NCI-H524 (cell line): ENCODE results near the gene RIBC2.
"Not testable (repeated sequence)": the region's sequence is repeated elsewhere in the genome, so short reads cannot be mapped to it uniquely, and the experiment has no call there.

ENCODE experiments used
- DNase-seq, 2 experiments: peaks; one replicate each; lab custom pipeline; 2025; lab: John Stamatoyannopoulos, UW

The RIBC2 gene

DNA sequence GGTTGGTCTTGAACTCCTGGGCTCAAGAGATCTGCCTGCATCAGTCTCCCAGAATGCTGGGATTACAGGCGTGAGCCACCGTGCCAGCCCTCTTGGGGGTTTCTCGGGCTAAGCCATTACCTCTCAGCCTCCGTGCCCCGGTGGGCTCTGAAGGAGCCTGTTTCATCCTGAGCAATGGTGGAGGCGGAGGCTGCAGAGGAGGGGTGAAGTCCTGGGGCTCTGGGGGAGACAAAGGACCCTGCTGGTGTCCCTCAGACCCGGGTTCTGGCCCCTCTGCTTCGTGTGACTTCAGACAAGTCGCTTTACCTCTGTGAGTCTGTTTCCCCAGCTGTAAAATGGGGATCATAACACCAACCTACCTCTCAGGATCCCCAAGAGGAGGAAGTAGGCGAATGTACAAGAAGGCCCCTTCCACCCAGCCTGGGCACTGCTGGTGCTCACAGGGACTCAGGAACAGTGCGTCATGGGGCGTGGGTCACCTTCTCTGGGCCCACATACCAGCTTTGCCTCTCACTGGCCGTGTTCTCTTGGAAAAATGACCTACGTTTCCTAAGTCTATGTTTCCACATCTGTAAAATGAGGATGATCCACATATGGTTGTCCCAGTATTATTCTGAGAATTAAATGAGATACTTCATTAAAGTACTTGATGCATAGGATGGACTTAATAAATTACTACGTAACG, 36.8 kb downstream of the RIBC2 start:
- no peak for DNase-seq

DNA sequence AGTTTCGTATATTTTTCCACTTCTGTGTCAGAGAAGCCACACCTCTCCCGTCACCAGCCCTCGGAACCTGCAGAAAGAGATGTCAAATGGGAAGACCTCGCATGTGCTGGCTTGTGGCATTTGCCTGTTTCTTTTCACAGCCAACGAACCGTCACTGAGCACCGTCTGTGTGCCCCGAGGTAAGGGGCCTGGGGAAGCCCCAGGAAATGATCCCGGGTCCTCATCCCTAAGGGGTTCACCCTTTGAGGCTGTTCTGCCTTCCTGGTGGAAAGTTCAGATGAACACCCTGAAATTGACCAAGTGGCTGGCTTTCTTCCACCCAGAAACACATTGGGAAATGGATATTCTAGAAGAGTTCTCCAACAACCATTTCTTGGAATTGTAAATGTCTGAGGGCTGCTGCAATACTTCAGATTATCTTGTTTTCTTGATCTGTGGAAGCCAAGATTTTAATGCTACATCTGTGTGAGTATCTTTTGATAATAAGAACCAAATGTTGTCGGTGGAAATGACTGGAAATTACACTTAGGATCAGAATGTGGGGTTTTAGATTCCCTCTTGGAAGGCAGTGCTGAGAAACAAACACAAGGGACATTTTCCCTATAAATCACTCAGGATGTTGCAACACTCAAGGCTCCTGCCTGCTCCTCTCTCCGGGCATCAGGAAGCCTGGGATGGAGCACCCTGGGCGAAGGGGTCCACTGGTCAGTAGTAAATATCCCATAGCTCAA, 37.6 kb downstream of the RIBC2 start:
- no peak for DNase-seq

DNA sequence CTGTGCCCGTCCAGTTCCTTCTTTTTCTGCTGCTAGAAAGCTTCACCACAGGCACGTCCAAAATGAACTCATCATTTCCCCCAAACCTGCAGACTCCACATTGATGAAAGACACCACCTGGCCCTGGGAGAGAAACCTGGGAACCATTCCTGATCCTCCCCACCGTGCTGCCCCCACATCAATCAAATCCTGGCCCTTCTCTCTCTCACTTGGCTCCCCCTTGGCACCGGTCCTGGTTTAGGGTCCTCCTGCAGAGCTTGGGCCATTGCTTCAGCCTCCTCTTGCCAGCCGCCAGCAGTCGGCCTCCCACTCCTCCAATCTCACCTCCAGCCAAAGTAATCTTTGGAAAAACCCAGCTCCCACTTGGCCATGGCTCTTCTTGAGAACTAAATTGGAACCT, 38.5 kb downstream of the RIBC2 start:
- no peak for DNase-seq

DNA sequence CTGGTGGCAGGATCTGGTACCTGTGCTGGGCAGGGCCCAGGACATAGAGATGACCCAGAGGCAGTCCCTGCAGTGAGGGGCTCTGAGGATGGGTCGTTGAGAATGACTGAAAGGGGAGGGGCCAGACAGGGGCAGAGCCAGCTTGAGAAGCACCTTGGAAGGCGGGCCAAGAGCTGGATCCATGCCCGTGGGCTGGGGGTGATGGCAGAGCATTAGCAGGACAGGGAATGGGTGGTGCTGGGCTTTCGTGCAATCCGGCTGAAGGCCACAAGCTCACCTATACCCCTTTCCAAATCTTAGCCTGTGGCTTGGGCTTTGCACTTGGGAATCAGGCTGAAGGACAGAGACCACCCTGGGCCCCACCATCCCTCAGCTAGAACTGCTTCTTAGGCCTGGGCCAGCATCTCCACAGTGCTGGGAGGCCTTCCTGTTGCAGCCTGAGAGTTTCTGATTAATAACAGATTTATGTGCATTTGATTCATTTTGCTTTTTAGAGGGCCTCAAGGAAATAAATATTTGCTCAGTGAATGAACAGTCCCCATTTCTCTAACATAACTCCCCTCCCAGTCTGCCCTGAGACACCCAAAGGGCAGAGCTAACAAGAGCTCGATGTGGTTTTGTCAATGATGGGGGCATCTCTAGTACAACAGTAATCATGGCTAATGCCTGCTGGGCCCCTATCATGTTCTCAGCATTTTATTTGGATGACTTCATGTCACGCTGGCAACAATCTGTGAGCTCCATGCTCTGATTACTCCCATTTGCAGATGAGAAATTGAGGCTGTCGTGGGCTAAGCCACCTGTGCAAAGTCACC, 39.3 kb downstream of the RIBC2 start:
- DNase-seq, result no peak

DNA sequence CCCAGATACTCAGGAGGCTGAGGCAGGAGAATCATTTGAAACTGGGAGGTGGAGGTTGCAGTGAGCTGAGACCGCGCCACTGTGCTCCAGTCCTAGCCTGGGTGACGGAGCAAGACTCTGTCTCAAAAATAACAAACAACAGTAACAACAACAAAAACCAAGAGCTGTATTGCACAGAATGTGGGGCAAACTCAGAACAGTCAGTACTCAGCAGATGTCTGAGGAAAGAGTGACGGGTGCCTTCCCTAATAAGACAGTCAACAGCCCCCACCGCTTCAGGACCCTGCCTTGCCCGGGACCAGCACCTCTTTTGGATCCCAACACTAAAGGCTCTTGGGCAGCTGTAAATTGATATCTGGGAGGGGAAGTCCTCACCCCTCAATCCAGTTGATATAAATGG, 40.3 kb downstream of the RIBC2 start:
- DNase-seq, result no peak

DNA sequence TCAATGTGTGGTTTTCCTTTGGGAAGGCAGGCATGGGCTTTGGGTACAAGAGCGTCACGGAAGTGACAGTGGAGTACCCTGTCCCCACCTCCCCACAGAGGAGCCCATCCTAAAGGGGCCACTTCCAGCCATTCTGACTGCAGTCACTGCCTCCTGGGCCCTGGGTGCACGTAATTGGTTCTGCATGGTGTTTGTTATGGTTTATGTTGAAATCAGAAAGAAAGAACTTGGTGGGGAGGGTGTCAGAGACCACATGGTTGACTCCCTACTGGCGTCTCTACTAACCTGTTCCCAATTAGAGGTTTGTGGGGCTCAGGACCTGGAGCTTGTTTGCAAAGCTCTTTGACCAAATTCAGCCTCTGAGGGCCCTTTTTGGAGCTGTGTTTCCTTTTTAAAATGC, 40.8 kb downstream of the RIBC2 start:
- DNase-seq, result no peak

DNA sequence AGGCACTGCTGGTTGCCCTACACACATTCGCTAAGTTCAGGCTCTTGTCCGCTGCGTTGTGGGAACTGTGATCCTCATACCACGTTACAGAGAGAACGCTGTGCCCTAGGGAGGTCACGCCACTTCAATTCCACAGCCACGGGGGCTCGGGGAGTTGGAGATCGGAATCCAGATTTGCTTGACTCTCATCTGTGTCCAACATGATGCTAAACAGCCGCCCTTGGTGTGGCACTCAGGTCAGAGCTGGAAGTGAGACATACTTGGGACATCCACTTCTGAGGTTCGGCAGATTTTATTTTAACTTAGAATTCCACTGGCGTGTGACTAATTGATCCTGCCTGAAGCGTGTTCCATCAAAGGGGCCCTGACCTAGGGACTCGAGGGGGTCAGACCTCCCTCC, 41.7 kb downstream of the RIBC2 start:
- no peak for DNase-seq

DNA sequence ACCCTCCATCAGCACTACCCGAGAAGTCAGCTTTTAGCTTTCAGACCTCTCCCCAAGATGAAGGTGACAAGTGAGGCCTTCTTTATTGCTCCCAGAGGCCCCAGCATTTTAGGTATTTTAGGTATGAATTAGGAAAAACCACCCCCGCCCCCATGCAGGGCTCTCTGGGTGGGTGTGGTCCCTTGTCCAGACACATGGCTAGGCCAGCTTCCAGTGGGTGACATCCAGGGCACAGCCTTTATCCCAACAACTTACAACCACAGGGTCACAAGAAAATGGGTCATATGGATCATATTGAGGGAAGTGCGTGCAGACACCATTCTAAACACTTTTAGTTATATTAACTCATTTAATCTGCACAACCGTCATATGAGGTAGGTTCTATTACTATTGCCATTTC, 42.1 kb downstream of the RIBC2 start:
- no peak for DNase-seq

DNA sequence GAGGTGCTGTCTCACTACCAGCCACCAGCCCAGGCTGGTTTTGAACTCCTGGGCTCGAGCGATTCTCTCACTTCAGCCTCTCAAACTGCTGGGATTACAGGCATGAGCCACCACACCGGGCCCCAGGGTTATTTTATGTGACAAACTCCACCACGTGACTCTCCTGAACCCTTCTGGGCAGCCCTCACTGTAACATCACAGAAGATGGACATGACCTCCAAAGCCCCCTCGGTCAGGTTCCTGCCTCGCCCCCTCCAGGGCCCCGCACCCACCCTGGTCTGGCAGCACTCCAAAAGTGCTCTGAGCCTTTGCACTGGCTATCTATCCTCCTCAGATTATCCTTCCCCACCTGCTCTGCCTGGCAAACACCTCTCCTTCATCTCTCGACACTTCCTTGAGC, 43.3 kb downstream of the RIBC2 start:
- no peak for DNase-seq

DNA sequence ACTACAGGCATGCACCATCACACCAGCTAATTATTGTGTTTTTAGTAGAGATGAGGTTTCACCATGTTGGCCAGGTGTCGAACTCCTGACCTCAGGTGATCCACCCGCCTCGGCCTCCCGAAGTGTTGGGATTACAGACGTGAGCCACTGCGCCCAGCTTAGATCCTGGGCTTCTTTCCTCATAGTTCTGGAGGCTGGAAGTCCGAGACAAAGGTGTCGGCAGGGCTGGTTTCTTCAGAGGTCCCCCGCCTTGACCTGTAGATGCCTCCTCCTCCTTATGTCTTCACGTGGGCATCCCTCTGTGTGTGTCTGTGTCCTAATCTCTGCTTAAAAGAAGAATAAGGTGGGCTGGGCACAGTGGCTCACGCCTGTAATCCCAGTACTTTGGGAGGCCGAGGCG, 45.0 kb downstream of the RIBC2 start:
- no peak for DNase-seq

DNA sequence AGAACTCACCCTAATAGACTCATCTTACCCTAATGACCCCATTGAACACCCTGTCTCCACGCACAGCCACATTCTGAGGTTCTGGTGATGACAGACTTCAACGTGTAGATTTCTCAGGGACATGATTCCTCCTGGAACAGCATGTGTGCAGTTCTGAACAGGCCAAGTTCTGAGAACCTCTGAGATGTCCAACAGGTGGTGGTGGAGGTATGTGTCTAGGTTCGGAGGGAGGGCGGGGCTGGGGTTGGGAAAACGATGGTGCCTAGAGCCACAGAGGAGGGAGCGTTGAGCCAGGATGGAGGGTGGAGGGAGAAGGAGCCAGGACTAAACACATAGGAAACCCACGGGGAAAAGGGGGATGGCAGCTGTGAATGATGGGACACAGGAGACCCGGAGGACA, 45.7 kb downstream of the RIBC2 start:
- DNase-seq, result no peak

DNA sequence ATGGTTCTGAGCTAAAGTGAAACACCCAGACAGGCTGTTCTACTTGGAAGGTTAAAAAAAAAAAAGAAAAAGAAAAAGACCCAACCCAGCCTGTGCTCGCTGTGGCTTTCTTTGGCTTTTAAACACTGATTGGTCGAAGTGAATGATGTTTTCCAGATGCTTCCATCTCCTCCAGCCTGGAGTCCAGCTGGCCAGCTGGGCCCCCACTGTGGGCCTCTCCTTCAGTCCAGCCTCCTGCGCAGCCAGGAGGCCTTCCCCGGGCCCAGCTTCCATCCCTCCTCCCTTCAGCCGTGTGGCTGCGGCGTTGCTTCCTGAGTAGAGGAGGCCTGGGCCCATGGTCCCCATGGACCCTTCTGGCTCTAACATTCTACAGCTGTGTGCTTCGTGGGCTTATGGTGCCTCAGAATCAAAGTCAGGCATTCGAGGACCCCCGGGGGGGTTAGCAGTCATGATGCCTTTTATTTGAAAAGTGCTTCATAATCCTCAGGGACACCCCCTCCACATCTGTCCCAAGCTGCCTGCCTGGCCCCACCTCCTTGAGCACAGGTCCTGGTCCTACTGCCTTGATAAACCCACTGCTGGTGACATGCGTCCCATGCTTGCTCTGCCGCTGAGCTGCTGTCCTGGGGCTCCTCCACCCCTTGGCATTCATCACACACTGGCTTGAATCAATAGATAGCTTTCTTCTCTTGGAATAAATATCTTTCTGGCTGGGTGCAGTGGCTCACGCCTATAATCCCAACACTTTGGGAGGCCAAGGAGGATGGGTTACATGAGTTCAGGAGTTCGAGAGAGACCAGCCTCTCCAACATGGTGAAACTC, 47.0 kb downstream of the RIBC2 start:
- DNase-seq, result peak in 1 of 2 experiments; percentile 41

DNA sequence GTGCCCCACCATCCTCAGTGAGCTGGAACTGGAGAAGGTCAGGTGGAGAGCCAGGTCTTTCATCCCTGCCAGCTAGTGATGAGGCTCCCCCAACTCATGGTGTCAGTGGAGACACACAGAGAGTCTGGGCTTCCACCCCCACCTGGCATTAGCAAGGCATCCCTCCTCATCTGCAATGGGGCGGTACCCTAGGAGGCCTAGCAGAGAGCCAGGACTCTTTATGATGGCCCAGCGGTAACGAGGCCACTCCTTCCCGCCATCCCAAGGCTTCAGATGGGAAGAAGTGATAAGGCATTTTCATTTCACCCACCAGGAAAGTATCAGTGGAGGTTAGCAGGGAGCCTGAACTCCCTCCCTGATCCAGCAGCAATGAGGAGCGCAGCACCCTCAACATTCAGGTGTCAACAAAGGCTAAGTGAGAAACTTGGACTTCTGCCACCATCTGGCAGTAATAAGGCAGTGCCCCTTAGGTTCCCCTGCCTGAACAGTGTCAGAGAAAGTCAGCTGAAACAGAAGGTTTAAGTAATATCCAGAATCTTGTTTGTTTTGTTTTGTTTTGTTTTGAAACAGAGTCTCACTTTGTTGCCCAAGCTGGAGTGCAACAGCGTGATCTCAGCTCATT, 48.7 kb downstream of the RIBC2 start:
- peak in 1 of 2 experiments; percentile 45 for DNase-seq

DNA sequence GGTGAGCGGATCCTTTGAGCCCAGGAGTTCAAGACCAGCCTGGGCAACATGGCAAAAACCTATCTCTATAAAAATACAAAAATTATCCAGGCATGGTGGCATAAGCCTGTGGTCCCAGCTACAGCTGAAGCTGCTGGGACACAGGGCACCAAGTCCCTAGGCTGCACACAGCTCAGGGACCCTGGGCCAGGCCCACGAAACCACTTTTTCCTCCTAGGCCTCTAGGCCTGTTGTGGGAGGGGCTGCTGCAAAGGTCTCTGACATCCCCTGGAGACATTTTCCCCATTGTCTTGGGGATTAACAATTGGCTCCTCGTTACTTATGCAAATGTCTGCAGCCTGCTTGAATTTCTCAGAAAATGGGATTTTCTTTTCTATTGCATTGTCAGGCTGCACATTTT, 50.2 kb downstream of the RIBC2 start:
- not testable (repeated sequence) for DNase-seq

DNA sequence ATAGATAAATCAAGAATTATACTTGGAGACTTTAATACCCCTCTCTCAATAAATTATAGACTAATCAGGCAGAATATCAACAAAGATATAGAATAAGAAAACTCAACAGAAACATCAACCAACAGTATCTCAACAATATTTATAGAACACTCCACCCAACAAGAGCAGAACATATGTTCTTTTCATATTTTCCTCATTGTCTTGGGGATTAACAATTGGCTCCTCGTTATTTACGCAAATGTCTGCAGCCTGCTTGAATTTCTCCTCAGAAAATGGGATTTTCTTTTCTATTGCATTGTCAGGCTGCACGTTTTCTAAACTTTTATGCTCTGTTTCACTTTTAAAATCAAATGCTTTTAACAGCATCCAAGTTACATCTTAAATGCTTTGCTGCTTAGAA, 52.1 kb downstream of the RIBC2 start:
- peak in 1 of 2 experiments; percentile 17 for DNase-seq

DNA sequence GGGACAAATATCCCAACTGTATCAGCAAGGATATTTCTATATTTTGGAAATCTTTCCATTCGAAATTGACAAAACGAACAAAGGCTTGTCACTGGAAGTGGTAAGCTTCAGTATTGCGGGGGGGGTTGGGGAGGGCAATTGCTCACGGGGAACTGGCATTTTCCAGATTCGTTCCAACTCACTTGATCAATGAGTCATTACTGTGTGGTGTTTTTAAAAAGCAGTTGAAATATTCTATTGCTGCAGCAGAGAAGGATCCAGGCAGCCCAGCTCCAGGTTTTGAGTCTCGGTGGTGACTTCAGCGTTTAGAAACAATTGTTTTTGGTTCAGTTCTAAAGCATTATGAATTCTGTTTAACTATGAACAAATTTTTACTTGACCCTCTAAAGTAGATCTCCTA, 55.4 kb downstream of the RIBC2 start:
- DNase-seq, result no peak

DNA sequence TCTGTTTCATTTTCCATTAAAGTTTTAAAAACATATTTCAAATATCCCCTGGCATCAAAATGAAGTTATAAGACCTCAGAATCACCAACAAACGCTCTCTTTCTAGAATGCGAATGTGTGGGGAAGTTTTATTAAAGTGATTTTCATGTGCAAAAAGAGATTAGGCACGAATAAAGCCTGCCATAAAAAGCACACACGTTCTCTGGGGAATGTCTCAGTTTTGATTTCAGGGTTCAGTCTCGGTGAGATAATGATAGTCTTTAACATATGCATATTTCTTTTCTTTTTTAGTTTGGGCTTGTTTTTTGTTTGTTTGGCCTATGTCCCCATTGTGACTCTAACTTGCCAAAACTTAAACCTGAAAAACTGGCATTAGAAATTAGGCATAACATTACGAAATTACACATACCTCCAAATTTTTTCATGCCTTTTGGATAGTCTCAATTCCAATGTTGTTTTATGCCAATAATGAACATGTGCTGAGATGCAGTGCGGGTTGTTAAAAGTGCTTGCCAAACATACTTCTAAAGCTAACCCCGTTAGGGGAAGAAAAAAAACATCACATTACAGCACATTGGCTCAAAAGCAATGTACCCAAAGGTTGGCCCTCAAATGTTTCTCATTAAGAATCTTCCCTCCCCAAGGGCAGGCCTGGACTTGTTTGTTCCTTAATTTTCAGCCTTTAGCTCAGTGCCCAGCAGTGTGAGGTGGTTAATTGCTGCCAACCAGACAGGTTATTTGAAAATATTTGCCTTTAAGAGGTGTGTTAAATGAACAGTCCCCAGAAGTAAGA, 56.0 kb downstream of the RIBC2 start:
- no peak for DNase-seq

DNA sequence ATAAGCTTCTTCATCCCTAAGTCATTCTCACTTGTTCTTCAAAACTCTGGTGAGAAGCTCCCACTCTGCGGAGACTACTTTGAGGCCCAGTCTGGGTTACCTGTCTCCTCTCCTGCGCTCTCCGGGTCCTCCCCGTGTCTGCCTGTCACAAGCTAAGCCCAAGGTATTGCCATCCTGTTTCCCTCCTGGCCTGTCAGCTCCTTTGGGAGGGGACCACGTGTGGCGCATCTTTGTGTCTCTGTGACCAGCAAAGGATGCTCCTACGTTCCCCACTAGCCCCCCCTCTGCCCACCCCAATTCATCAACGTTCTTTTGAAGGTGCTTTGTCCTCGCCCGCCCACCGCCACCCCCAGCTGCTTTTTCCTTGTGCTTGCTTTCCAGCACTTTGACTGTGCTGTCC, 57.4 kb downstream of the RIBC2 start:
- DNase-seq, result no peak

DNA sequence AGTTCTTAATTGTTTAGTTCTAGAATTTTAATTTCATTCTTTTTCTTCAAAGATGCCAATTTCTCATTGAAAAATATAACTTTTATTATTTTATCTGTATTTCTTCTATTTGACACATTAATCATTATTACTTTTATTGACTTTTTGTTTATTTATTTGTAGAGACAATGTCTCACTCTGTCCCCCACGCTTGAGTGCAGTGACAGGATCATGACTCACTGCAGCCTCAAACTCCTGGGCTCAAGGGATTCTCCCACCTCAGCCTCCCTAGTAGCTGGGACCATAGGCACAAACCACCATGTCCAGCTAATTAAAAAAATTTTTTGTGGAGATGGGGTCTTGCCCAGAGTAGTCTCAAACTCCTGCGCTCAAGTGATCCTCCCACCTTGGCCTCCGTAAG, 58.9 kb downstream of the RIBC2 start:
- no peak for DNase-seq

DNA sequence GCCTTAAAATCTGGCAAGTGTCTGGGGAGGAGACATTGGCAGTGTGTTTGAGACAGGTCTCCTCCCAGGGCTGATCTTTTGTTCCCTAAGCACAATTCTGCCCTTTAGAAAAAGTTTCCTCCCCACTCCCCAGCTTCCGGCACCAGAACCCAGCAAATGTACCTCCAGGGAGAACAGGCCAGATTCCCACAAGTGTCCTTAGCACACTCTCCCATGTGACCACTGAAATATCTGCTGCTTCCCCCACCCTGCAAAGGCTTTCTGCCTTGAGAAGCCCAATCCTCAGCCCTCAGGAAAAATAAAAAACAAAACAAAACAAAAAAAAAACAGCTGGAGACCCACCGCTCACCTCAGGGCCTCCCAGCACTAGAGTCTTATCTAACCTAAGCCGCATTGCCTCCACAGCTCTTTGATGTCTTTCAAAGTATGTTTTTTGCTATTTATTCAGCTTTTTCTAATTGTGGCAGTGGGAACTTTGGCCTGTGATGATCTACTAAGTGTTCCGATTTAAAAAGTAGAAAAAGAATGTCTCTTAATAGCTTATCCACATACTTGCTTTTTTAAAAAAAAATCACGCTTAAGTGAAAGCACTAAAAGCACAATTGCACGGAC, 60.2 kb downstream of the RIBC2 start:
- DNase-seq, result no peak
